AG09309 (cell line): Measurements from ENCODE around the gene SMPD3.

Experiments used
- DNase-seq: peaks from one replicate; pipeline ENCODE4 v3.0.0-alpha.2; 2010; ENCODE audit warnings: low read depth
- H3K4me3 ChIP-seq: 2 replicates; pipeline ENCODE4 v1.5.1; 2011; ENCODE audit warnings: mild to moderate bottlenecking, low read depth, low read length, moderate library complexity; ENCODE audit not compliant: control insufficient read depth
- TF ChIP-seq, protein P1 (sequence below): IDR thresholded peaks from 2 replicates; pipeline ENCODE4 v1.5.1; 2011; ENCODE audit warnings: mild to moderate bottlenecking, low read depth, low read length, inconsistent platforms; ENCODE audit not compliant: insufficient read depth, control insufficient read depth; ENCODE audit errors: missing control alignments

SMPD3 gene

DNA sequence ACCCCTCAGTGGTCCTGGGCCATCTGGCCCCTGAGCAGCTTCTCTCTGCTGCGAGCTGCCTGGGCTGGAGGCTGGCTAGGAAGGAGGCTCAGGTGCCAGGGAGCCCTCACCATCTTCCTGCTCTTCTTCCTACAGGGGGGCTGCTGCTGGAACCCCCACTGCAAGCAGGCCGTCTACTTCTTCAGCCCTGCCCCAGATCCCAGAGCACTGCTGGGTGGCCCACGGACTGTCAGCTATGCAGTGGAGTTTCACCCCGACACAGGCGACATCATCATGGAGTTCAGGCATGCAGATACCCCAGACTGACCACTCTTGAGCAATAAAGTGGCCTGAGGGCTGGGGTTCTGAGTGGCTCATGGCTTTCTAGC is 91.4 kb downstream of the SMPD3 start:
- no peak for DNase-seq
- no peak overlapping the region for H3K4me3 ChIP-seq

DNA sequence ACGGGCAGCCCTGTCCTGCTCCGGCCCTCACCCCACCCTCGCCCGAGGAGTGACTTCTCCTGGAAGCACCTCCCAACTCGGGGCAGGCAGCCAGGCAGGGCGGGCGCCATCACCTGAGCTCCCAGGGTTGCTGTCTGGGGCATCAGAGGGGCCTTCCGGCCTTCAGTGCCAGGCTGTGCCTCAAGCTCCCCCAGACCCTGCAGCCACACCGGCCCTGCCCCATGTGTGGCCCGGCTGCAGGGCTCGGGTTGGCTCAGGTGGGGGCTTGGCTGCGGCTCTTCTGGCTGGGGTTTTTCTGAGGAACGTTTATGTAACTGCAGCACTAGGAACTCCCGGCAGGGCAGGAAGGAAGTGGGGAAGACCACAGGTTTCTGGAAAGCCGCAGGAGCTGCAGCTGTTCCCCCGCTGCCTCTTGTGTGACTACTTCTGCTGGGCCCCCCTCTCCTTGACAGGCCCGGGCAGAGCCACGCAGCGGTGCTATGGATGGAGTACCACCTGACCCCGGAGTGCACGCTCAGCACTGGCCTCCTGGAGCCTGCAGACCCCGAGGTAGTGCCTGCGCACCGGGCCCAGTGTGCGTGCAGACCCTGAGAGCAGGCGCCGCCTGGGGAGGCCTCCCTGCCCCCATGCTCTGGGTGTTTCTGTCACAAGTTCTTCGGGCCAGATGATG is 91.9 kb downstream of the SMPD3 start:
- TF ChIP-seq, protein P1, sequence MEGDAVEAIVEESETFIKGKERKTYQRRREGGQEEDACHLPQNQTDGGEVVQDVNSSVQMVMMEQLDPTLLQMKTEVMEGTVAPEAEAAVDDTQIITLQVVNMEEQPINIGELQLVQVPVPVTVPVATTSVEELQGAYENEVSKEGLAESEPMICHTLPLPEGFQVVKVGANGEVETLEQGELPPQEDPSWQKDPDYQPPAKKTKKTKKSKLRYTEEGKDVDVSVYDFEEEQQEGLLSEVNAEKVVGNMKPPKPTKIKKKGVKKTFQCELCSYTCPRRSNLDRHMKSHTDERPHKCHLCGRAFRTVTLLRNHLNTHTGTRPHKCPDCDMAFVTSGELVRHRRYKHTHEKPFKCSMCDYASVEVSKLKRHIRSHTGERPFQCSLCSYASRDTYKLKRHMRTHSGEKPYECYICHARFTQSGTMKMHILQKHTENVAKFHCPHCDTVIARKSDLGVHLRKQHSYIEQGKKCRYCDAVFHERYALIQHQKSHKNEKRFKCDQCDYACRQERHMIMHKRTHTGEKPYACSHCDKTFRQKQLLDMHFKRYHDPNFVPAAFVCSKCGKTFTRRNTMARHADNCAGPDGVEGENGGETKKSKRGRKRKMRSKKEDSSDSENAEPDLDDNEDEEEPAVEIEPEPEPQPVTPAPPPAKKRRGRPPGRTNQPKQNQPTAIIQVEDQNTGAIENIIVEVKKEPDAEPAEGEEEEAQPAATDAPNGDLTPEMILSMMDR = no peak
- DNase-seq = no peak
- no peak overlapping the region for H3K4me3 ChIP-seq

More for the DNA sequence above, 91.4 kb downstream of the SMPD3 start:
- TF ChIP-seq, protein P1 = no peak

DNA sequence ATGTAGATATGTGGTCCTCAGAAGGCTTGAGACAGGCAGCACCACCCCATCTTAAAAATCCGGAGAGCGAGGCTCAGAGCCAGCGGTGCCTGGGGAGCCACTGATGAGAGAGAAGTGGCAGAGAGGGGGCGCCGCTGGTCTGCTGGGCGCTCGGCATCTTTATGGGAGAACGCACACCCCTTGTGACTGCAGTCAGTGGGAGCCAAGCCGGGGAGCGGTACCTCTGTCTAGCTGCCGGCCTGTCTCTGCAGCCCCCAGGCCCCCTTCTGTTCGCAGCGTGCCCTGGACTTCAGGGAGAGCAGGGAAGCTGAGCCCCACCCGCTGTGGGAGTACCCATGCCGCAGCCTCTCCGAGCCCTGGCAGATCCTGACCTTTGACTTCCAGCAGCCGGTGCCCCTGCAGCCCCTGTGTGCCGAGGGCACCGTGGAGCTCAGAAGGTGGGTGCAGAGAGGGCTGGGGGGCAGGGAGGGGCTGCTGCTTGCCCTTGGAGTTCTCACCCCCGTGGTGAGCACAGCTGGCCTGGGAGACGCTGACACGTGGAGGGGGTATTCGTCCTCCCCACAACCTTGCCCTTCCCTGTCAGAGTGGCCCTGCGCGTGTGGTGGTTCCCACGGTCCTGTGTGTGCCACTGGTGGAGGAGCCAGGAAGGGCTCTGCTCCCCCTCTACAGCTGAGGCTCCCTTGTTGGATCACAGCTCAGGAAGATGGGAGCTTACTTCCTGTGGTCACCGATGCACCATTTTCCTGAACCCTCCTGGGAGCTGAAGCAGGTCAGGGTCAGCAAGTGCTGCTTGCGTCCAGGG is 92.7 kb downstream of the SMPD3 start:
- DNase-seq = no peak
- TF ChIP-seq, protein P1 = no peak
- no peak overlapping the region for H3K4me3 ChIP-seq

DNA sequence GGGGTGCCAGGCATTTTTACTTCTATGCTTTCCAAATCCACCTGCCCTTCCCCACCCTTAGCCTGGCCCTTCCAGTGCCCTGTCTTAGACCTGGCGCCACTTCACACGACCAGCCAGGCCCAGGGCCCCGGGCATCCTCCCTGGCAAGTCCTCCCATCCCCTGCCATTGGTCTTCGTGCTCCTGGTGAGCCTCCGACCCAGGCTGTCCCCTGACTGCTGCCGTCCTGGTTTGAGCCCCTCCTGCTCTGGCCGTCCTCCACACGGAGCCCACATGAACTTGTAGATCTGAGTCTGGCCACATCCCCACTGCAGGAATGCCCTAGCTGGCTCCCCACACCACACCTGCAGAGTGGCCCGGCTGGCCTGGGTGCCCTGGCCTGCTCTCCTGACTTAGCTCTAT is 93.5 kb downstream of the SMPD3 start:
- H3K4me3 ChIP-seq = no peak overlapping the region
- TF ChIP-seq, protein P1 = no peak
- DNase-seq = no peak

DNA sequence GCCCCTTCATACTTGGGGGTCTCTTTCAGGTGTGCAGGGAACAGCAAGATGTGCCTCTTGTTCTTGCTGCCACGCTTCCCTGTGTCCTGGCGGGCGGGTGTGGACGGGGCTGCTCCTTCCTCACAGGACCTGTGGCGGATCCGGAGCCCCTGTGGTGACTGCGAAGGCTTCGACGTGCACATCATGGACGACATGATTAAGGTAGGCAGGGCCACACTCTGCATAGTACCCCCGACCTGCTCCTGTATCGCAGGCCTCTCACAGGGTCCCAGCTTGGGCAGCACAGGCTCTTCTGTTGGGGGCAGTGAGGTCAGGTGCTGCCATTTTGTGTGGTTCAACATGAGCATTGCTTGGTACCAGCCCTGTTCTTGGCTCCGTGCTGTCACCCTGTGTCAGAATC is 94.9 kb downstream of the SMPD3 start:
- TF ChIP-seq, protein P1 = no peak
- DNase-seq = no peak
- H3K4me3 ChIP-seq = no peak overlapping the region

DNA sequence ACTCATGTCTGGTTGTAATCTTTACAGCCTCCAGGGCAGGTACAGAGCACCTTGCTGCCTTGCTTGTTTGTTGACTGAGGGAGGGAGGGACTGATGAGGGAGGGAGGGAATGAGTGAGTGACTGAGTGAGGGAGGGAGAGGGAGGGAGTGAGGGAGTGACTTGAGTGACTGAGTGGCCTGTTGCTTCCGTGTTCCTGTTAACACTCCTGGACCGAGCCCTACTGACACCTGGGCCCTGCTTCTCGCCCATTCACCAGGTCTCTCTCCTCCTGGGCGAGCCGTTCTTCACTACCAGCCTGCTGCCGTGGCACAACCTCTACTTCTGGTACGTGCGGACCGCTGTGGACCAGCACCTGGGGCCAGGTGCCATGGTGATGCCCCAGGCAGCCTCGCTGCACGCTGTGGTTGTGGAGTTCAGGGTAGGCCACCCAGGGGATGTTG is 96.3 kb downstream of the SMPD3 start:
- DNase-seq = no peak
- TF ChIP-seq, protein P1 = no peak
- H3K4me3 ChIP-seq = no peak overlapping the region
